ENCODE results near the gene NHLRC3. TPM values are rescaled to one million over a fixed set of nuclear protein-coding genes. Genes with fewer than 3 reads are reported as not detected.
A peak's percentile ranks its signal among the peaks of the same experiment; 100 is the strongest.
"Not testable (repeated sequence)": the region's sequence is repeated elsewhere in the genome, so short reads cannot be mapped to it uniquely, and the experiment has no call there.

The NHLRC3 gene
- polyA plus RNA-seq, 2 of the 4 experiments (the other 2 are of a cell fraction): 8.2 to 13.7 TPM

DNA sequence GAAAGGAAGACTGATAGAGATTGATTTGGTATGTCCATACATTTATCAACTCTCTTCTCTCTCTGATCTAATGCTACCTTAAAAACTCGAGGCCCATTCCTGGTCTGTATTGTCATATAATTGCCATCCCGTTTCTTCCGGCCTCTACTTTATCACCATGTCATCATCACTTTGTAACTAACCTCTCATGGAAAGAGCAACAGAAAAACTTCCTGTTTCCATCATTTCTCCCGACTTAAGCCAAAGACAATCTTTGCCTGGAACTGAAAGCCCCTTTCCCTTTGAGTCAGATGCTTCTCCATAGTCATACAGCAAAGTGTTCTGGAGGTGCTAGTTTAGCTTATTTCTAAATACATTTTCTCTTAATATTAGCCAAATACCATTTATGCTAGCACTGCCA is 44.9 kb upstream of the NHLRC3 start:
- no peak overlapping the region for H3K4me3 ChIP-seq
- CTCF ChIA-PET: interaction anchor here (1.3 kb wide), 1 partner anchor 23 kb away, joined by 4 read pairs; no protein-coding TSS in a partner anchor
- POLR2A ChIA-PET: no interaction called here
- ATAC-seq (no peak), DNase-seq (ENCODE audit: low read depth in 1 of 2, low spot score in 1 of 2) (no peak), FAIRE-seq (no peak)
- no peak overlapping the region for H3K27ac ChIP-seq
- no peaks in the 10 kb centered on the region for H3K9me3 ChIP-seq
- H3K4me1 ChIP-seq: no peaks in the 10 kb centered on the region
- 36% methylated on average over 4 of the region's 4 CpGs for WGBS (ENCODE audit: missing lambda C conversion rate)
- TF ChIP-seq RNF2 (IDR thresholded peaks at IDR 0.05; ENCODE audit: borderline replicate concordance, low read depth): no peak
- TF ChIP-seq KDM1A (IDR thresholded peaks at IDR 0.05; ENCODE audit: low read depth): no peak
- no peak for TF ChIP-seq KDM5A (IDR thresholded peaks at IDR 0.05)
- TF ChIP-seq, protein P1, sequence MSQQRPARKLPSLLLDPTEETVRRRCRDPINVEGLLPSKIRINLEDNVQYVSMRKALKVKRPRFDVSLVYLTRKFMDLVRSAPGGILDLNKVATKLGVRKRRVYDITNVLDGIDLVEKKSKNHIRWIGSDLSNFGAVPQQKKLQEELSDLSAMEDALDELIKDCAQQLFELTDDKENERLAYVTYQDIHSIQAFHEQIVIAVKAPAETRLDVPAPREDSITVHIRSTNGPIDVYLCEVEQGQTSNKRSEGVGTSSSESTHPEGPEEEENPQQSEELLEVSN (IDR thresholded peaks at IDR 0.05; ENCODE audit: borderline replicate concordance, low read depth): no peak
- H3K4me2 ChIP-seq: no peak overlapping the region

- FAIRE-seq: no peak
- no peak overlapping the region for H3K4me2 ChIP-seq
- DNase-seq (ENCODE audit: low read depth in 1 of 2, low spot score in 1 of 2): no peak
- no peak overlapping the region for H3K4me3 ChIP-seq
- 61% methylated on average over 3 of the region's 3 CpGs for WGBS (ENCODE audit: missing lambda C conversion rate)
- CTCF ChIA-PET: no interaction called here
- no peak for ATAC-seq
- no peak overlapping the region for H3K27ac ChIP-seq
- no peak for TF ChIP-seq KDM1A (IDR thresholded peaks at IDR 0.05; ENCODE audit: low read depth)
- TF ChIP-seq HOXB5 (CRISPR knock-in tag; IDR thresholded peaks at IDR 0.05): no peak
- no peak for TF ChIP-seq MAZ (IDR thresholded peaks at IDR 0.05; ENCODE audit: borderline replicate concordance, low read depth, low read length)
- no peak for TF ChIP-seq NR3C1 (IDR thresholded peaks at IDR 0.05)
- TF ChIP-seq EP300 (IDR thresholded peaks at IDR 0.05): no peak
- no peak for TF ChIP-seq HOXA7 (CRISPR knock-in tag; IDR thresholded peaks at IDR 0.05)
- TF ChIP-seq, protein P2, sequence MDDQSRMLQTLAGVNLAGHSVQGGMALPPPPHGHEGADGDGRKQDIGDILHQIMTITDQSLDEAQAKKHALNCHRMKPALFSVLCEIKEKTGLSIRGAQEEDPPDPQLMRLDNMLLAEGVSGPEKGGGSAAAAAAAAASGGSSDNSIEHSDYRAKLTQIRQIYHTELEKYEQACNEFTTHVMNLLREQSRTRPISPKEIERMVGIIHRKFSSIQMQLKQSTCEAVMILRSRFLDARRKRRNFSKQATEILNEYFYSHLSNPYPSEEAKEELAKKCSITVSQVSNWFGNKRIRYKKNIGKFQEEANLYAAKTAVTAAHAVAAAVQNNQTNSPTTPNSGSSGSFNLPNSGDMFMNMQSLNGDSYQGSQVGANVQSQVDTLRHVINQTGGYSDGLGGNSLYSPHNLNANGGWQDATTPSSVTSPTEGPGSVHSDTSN (IDR thresholded peaks at IDR 0.05): no peak
- no peak for TF ChIP-seq ZFP36 (IDR thresholded peaks at IDR 0.05; ENCODE audit: borderline replicate concordance, partially characterized antibody)
- no peak for TF ChIP-seq CBX8 (IDR thresholded peaks at IDR 0.05)
- no peak for TF ChIP-seq JUNB (IDR thresholded peaks at IDR 0.05)
- TF ChIP-seq REST (IDR thresholded peaks at IDR 0.05): no peak
- TF ChIP-seq TP53 (CRISPR knock-in tag; IDR thresholded peaks at IDR 0.05): no peak
- TF ChIP-seq, protein P1 (IDR thresholded peaks at IDR 0.05; ENCODE audit: borderline replicate concordance, low read depth): no peak
- TF ChIP-seq CEBPB (IDR thresholded peaks at IDR 0.05): no peak
- TF ChIP-seq SMC3 (IDR thresholded peaks at IDR 0.05): no peak
- H3K9me3 ChIP-seq: no peaks in the 10 kb centered on the region
- no peaks in the 10 kb centered on the region for H3K4me1 ChIP-seq
- POLR2A ChIA-PET: no interaction called here
Observed at GRCh38 chr13:38998739-38999138, 39.5 kb upstream of the NHLRC3 start.

- H3K4me1 ChIP-seq; ATAC-seq; FAIRE-seq; POLR2A ChIA-PET; H3K9me3 ChIP-seq; DNase-seq (ENCODE audit: low read depth in 1 of 2, low spot score in 1 of 2): not testable (repeated sequence)
- Histone ChIP-seq H3K27ac (peak overlapping the region; percentile 54 to 71; a peak in 5 of 6 replicates), H3K4me3 (peak overlapping the region; percentile 47), H3K4me2 (peak overlapping the region; percentile 37)
- CTCF ChIA-PET: interaction anchor here (0.6 kb wide), 1 partner anchor 25 kb away, joined by 4 read pairs; no protein-coding TSS in a partner anchor
- 2% methylated on average over 11 of the region's 29 CpGs for WGBS (ENCODE audit: missing lambda C conversion rate)
Observed at GRCh38 chr13:39006371-39007111, 31.7 kb upstream of the NHLRC3 start.

All from A549 (cell line).